Tibial nerve (tissue), 3 donors: Measurements from ENCODE around the gene YY1.

Experiments
- POLR2A ChIP-seq, 2 donors: fragments of 450-650 bp; IDR thresholded peaks; one replicate each; pipeline ENCODE4 v1.6.1; 2017; ENCODE audit warnings: antibody characterized with exemption in 2 of 2, mild to moderate bottlenecking in 2 of 2, moderate library complexity in 2 of 2
- TF ChIP-seq, protein P1 (sequence below), 5 experiments: fragments of 200-600 bp in 3 of 5; fragments of 450-650 bp in 2 of 5; sonication (generic) in 3 of 5; IDR thresholded peaks; one replicate each; pipeline ENCODE4 v1.5.1; 2016 to 2019; ENCODE audit warnings: antibody characterized with exemption in 5 of 5, mild to moderate bottlenecking in 3 of 5, moderate library complexity in 2 of 5

GRCh38 chr14:100192250-100192671 lies 46.7 kb upstream of the YY1 start:
- TF ChIP-seq, protein P1, sequence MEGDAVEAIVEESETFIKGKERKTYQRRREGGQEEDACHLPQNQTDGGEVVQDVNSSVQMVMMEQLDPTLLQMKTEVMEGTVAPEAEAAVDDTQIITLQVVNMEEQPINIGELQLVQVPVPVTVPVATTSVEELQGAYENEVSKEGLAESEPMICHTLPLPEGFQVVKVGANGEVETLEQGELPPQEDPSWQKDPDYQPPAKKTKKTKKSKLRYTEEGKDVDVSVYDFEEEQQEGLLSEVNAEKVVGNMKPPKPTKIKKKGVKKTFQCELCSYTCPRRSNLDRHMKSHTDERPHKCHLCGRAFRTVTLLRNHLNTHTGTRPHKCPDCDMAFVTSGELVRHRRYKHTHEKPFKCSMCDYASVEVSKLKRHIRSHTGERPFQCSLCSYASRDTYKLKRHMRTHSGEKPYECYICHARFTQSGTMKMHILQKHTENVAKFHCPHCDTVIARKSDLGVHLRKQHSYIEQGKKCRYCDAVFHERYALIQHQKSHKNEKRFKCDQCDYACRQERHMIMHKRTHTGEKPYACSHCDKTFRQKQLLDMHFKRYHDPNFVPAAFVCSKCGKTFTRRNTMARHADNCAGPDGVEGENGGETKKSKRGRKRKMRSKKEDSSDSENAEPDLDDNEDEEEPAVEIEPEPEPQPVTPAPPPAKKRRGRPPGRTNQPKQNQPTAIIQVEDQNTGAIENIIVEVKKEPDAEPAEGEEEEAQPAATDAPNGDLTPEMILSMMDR (IDR thresholded peaks at IDR 0.05): no peak
- TF ChIP-seq POLR2A (IDR thresholded peaks at IDR 0.05): no peak
